ENCODE data around the gene LZTS3.

GRCh38 chr20:3173610-3174441, 477 bp upstream of the LZTS3 start:
- no peak for TF ChIP-seq SCRT1 (tag by site-specific recombination; IDR thresholded peaks at IDR 0.05; ENCODE audit: borderline replicate concordance)
- TF ChIP-seq, protein P1, sequence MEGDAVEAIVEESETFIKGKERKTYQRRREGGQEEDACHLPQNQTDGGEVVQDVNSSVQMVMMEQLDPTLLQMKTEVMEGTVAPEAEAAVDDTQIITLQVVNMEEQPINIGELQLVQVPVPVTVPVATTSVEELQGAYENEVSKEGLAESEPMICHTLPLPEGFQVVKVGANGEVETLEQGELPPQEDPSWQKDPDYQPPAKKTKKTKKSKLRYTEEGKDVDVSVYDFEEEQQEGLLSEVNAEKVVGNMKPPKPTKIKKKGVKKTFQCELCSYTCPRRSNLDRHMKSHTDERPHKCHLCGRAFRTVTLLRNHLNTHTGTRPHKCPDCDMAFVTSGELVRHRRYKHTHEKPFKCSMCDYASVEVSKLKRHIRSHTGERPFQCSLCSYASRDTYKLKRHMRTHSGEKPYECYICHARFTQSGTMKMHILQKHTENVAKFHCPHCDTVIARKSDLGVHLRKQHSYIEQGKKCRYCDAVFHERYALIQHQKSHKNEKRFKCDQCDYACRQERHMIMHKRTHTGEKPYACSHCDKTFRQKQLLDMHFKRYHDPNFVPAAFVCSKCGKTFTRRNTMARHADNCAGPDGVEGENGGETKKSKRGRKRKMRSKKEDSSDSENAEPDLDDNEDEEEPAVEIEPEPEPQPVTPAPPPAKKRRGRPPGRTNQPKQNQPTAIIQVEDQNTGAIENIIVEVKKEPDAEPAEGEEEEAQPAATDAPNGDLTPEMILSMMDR (tag by site-specific recombination; IDR thresholded peaks at IDR 0.05): peak; percentile 56
- TF ChIP-seq FEZF1 (tag by site-specific recombination; IDR thresholded peaks at IDR 0.05): no peak
- no peak for TF ChIP-seq ZBTB21 (tag by site-specific recombination; IDR thresholded peaks at IDR 0.05)
- peak; percentile 86 for TF ChIP-seq ZBTB17 (tag by site-specific recombination; IDR thresholded peaks at IDR 0.05)
- peak; percentile 99 for TF ChIP-seq KLF10 (tag by site-specific recombination; IDR thresholded peaks at IDR 0.05)
- no peak for TF ChIP-seq HOXD13 (CRISPR knock-in tag; IDR thresholded peaks at IDR 0.05; ENCODE audit: borderline replicate concordance)
